Right ventricle myocardium inferior (tissue), 1 donor: ENCODE results near the gene CCDC149. TPM values are rescaled to one million over a fixed set of nuclear protein-coding genes. Genes with fewer than 3 reads are reported as not detected.

Experiments used
- ATAC-seq: fragments of 200-7000 bp; cut with Tn5 transposase; one replicate; pipeline ENCODE4 v1.9.1; 2020; ENCODE audit warnings: mild to moderate bottlenecking, moderate library complexity
- DNase-seq: peaks from one replicate; pipeline ENCODE4 v3.0.0; 2021; ENCODE audit errors: missing footprints
- intact Hi-C: fragments of 100-400 bp; cut with DNase I; formaldehyde crosslinking; loops from one replicate; pipeline ENCODE4 v1.11.0; 2022
- long read RNA-seq: library from polyadenylated mRNA; unstranded; transcript quantifications from one replicate; pipeline ENCODE4 v2.0.0, GENCODE V29; 2021
- total RNA-seq: library from RNA; stranded (reverse); fragmentation: NEBNext Ultra II Directional; extraction: Animal tissue kit (Norgen Biotek cat#: 25700); gene quantifications from one replicate; pipeline ENCODE4 v1.2.1, GENCODE V29; 2021
- donor health status: DM: no; HTN: yes; CAD: no; lungs with severe emphysema.

Gene CCDC149
- total RNA-seq: 11.4 TPM
- long read RNA-seq, transcript CCDC149-204 (12 exons, 3,869 nt): major isoform, 8 of 11 reads
- long read RNA-seq, partial matches to known transcripts: 0 of 11 reads
- long read RNA-seq, other reads (novel, unspliced or antisense): 3 of 11 reads

GRCh38 chr4:24912252-24913118 lies at the start of gene CCDC149:
TSS of gene CCDC149 (minus strand) at chr4:24913042. CDS start at chr4:24912864, 178 bp downstream.
- DNase-seq: peak; percentile 87
- intact Hi-C loops: loop anchor here (5.0 to 10.0 kb wide), 3 partner anchors 65 to 330 kb away; partner anchors contain the start of genes DHX15 and SOD3
- peak; percentile 87 for ATAC-seq

- ATAC-seq: no peak
- intact Hi-C loops: no loop called here
- DNase-seq: no peak
These were observed 45.0 kb upstream of the CCDC149 start for GRCh38 chr4:24957886-24958285.

GRCh38 chr4:24956763-24957162 lies 43.9 kb upstream of the CCDC149 start:
- DNase-seq (no peak), ATAC-seq (no peak)
- intact Hi-C loops: no loop called here

- ATAC-seq: no peak
- DNase-seq: no peak
- intact Hi-C loops: no loop called here
These were observed 43.2 kb upstream of the CCDC149 start for GRCh38 chr4:24956091-24956490.

- DNase-seq: no peak
- ATAC-seq: no peak
- intact Hi-C loops: no loop called here
These were observed 39.8 kb upstream of the CCDC149 start for GRCh38 chr4:24952667-24953066.

- peak; percentile 86 for ATAC-seq
- no peak for DNase-seq
- intact Hi-C loops: no loop called here
These were observed 37.1 kb upstream of the CCDC149 start for GRCh38 chr4:24949970-24950369.

- no peak for ATAC-seq
- no peak for DNase-seq
- intact Hi-C loops: no loop called here
These were observed 25.1 kb upstream of the CCDC149 start for GRCh38 chr4:24937917-24938281.

- intact Hi-C loops: no loop called here
- no peak for DNase-seq
- no peak for ATAC-seq
These were observed 24.5 kb upstream of the CCDC149 start for GRCh38 chr4:24937176-24937916.

GRCh38 chr4:24935856-24936255 lies 23.0 kb upstream of the CCDC149 start:
- intact Hi-C loops: no loop called here
- no peak for DNase-seq
- ATAC-seq: no peak

GRCh38 chr4:24934311-24934710 lies 21.5 kb upstream of the CCDC149 start:
- DNase-seq (no peak), ATAC-seq (no peak)
- intact Hi-C loops: no loop called here

GRCh38 chr4:24933684-24934275 lies 20.9 kb upstream of the CCDC149 start:
- DNase-seq (no peak), ATAC-seq (no peak)
- intact Hi-C loops: no loop called here

- ATAC-seq (no peak), DNase-seq (no peak)
- intact Hi-C loops: no loop called here
These were observed 19.8 kb upstream of the CCDC149 start for GRCh38 chr4:24932515-24933225.

- DNase-seq (no peak), ATAC-seq (no peak)
- intact Hi-C loops: no loop called here
These were observed 17.3 kb upstream of the CCDC149 start for GRCh38 chr4:24930151-24930550.

GRCh38 chr4:24928708-24929107 lies 15.9 kb upstream of the CCDC149 start:
- DNase-seq: no peak
- ATAC-seq: no peak
- intact Hi-C loops: no loop called here

GRCh38 chr4:24927049-24927448 lies 14.2 kb upstream of the CCDC149 start:
- ATAC-seq (no peak), DNase-seq (no peak)
- intact Hi-C loops: no loop called here

GRCh38 chr4:24924309-24924781 lies 11.5 kb upstream of the CCDC149 start:
- DNase-seq: no peak

GRCh38 chr4:24923550-24923949 lies 10.7 kb upstream of the CCDC149 start:
- DNase-seq: no peak
- no peak for ATAC-seq

More at GRCh38 chr4:24924309-24924781, 11.5 kb upstream of the CCDC149 start:
- intact Hi-C loops: no loop called here
- ATAC-seq: no peak

GRCh38 chr4:24923002-24923401 lies 10.2 kb upstream of the CCDC149 start:
- no peak for ATAC-seq
- intact Hi-C loops: no loop called here
- DNase-seq: no peak

More at GRCh38 chr4:24923550-24923949, 10.7 kb upstream of the CCDC149 start:
- intact Hi-C loops: no loop called here

GRCh38 chr4:24922416-24922815 lies 9.6 kb upstream of the CCDC149 start:
- intact Hi-C loops: no loop called here
- DNase-seq (no peak), ATAC-seq (no peak)
